Activated naive CD4-positive, alpha-beta T cell treated with anti-CD3 and anti-CD28 coated beads, Interleukin-2, amount 10 ng/mL, durations not matched to agents 7 days and 5 days (primary cell): ENCODE results near the gene NLRP6.
"Not testable (repeated sequence)": the region's sequence is repeated elsewhere in the genome, so short reads cannot be mapped to it uniquely, and the experiment has no call there.

Source experiments
- CTCF ChIA-PET: fragments of 350-600 bp; sonication (Branson Sonifier 250); formaldehyde crosslinking; loops from one replicate; lab custom pipeline; 2021; ENCODE audit warnings: antibody characterized with exemption; lab: Charles Lee
- DNase-seq: peaks from one replicate; pipeline ENCODE4 v3.0.0-alpha.2; 2020
- H3K27ac Mint-ChIP-seq: one replicate; pipeline ENCODE4 v1.8.0; 2021; ENCODE audit warnings: mild to moderate bottlenecking, moderate library complexity, mixed read lengths
- H3K27me3 Mint-ChIP-seq: one replicate; pipeline ENCODE4 v1.8.0; 2021; ENCODE audit warnings: mild to moderate bottlenecking, mixed read lengths
- H3K36me3 Mint-ChIP-seq: one replicate; pipeline ENCODE4 v1.8.0; 2021; ENCODE audit warnings: mixed read lengths
- H3K4me1 Mint-ChIP-seq: one replicate; pipeline ENCODE4 v1.8.0; 2021; ENCODE audit warnings: mixed read lengths
- H3K4me3 Mint-ChIP-seq: one replicate; pipeline ENCODE4 v1.8.0; 2021; ENCODE audit warnings: mild to moderate bottlenecking, moderate library complexity, mixed read lengths
- H3K9me3 Mint-ChIP-seq: one replicate; pipeline ENCODE4 v1.8.0; 2021; ENCODE audit warnings: mixed read lengths

The NLRP6 gene

DNA sequence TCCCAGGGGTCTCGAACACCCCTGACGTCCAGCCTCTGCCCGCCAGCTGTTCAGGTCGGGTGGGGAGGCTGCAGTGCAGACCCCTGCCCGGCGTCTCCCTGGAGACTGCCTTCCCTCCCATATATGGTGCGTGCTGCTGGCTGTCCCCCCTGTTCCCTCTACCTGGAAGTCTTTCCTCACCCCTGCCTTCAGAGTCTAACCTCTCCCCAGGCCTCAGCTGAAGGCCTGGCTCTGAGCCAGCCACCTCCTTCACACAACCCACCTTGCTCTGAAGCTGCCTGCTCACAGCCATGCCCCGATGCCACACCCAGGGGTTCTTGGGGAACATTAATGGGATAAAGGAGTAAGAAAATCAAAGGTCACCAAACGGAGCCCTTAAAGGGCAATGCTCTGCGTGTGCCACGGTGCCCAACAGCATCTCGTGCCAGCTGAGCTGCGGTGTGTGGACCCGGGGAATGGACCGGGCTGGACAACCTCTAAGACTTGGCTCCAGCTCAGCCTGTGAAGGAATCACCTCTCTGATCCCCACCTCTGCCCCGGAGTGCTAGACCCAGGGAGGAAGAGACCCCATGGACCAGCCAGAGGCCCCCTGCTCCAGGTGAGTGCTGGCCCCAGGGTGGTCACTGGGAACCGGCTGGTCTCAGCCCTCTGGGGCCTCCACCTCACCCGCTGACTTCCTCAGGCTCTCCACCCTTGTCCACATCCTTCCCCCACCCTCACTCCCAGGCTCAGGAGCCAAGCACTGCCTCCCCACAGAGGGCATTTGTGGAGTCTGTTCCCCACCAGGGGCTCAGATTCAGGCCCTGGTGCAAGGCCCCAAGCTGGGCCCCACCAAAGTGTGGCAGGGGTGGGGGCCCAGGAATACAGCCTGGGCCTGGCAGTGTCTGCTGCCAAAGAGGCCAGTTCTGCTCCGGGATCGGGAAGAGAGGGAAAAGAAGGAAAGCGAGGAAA, at the start of gene NLRP6:
TSS of gene NLRP6 (plus strand) at position 407 of the 951 bp plus-strand sequence. CDS start at position 570, 163 bp downstream.
- peaks cover 57% of the 10 kb centered on the region for H3K36me3 Mint-ChIP-seq
- peak; percentile 35 for DNase-seq
- peak within 1 kb of the TSS; percentile 96 for H3K27ac Mint-ChIP-seq
- CTCF ChIA-PET, result interaction anchor here (0.8 to 6.6 kb wide), 3 partner anchors 11 to 29 kb away, joined by 3 to 49 read pairs (median 4); partner anchors contain the start of gene IFITM2
- peaks cover 10% of the 10 kb centered on the region for H3K9me3 Mint-ChIP-seq
- H3K4me1 Mint-ChIP-seq, result peaks cover 52% of the 10 kb centered on the region
- peak within 1 kb of the TSS; percentile 88 for H3K4me3 Mint-ChIP-seq
- H3K27me3 Mint-ChIP-seq, result peaks cover 84% of the 10 kb centered on the region

- Mint-ChIP-seq H3K4me3 (no peak overlapping the region), H3K4me1 (peaks cover 8% of the 10 kb centered on the region), H3K9me3 (no peaks in the 10 kb centered on the region), H3K27me3 (no peaks in the 10 kb centered on the region), H3K27ac (no peak overlapping the region), H3K36me3 (peaks cover 9% of the 10 kb centered on the region)
- no peak for DNase-seq
- CTCF ChIA-PET, result interaction anchor here (3.0 kb wide), 1 partner anchor 20 kb away, joined by 17 read pairs; no protein-coding TSS in a partner anchor
These were observed 47.8 kb upstream of the NLRP6 start for GRCh38 chr11:230431-230830.

GRCh38 chr11:232783-233565, 45.2 kb upstream of the NLRP6 start:
- CTCF ChIA-PET, result no interaction called here
- peaks cover 7% of the 10 kb centered on the region for H3K36me3 Mint-ChIP-seq
- H3K27me3 Mint-ChIP-seq, result no peaks in the 10 kb centered on the region
- no peaks in the 10 kb centered on the region for H3K9me3 Mint-ChIP-seq
- DNase-seq, result no peak
- H3K4me1 Mint-ChIP-seq, result peaks cover 17% of the 10 kb centered on the region
- H3K4me3 Mint-ChIP-seq, result no peak overlapping the region
- no peak overlapping the region for H3K27ac Mint-ChIP-seq

GRCh38 chr11:235180-235579, 43.0 kb upstream of the NLRP6 start:
- no peak overlapping the region for H3K27ac Mint-ChIP-seq
- DNase-seq, result no peak
- CTCF ChIA-PET, result interaction anchor here (1.1 to 1.4 kb wide), 2 partner anchors 15 to 28 kb away, joined by 3 read pairs; partner anchors contain the start of genes BET1L and RIC8A

GRCh38 chr11:235609-235996, 42.6 kb upstream of the NLRP6 start:
- H3K4me1 Mint-ChIP-seq, result peaks cover 35% of the 10 kb centered on the region
- CTCF ChIA-PET, result interaction anchor here (1.1 kb wide), 1 partner anchor 15 kb away, joined by 3 read pairs; no protein-coding TSS in a partner anchor
- no peaks in the 10 kb centered on the region for H3K27me3 Mint-ChIP-seq
- DNase-seq, result no peak
- H3K27ac Mint-ChIP-seq, result peak overlapping the region; percentile 90
- H3K4me3 Mint-ChIP-seq, result peak overlapping the region; percentile 94
- H3K9me3 Mint-ChIP-seq, result no peaks in the 10 kb centered on the region
- H3K36me3 Mint-ChIP-seq, result peaks cover 10% of the 10 kb centered on the region

More at GRCh38 chr11:235180-235579, 43.0 kb upstream of the NLRP6 start:
- H3K36me3 Mint-ChIP-seq, result peaks cover 8% of the 10 kb centered on the region
- H3K9me3 Mint-ChIP-seq, result no peaks in the 10 kb centered on the region
- peaks cover 32% of the 10 kb centered on the region for H3K4me1 Mint-ChIP-seq
- peak overlapping the region; percentile 94 for H3K4me3 Mint-ChIP-seq
- no peaks in the 10 kb centered on the region for H3K27me3 Mint-ChIP-seq

DNA sequence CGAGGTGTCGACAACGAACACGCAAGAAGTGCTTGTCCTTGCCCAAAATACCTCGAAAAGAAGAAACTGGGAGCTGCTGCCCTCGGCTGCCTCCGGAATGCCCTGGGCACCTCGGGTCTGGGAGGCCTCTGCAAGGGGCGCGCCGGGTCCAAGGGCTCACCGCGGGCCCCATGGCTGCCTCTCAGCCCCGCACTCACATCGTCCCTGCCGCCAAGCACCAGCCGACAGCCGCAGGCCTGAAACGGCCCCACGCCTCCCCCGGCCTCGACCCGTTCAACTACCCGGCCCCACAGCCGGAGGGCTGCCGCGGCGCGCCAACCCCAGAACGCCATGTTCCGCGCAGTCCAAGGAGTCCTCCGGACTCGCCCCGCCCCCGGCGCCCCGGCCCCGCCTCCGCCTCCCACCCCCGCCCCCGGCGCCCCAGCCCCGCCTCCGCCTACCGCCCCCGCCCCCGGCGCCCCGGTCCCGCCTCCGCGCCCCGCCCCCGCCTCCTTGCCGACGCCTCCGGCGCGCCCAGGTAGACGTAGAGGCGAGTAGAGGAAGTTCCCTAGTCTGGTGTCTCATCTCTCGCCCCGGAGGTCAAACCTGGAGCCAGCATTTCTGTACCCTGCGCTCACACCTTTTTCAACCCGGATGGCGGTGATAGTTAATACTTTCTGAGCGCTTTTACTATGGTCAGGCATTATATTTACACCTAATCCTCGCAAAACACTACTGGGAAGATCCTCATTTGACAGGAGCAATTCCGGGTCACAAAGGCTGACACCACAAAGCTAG, 42.0 kb upstream of the NLRP6 start, which contains the start of gene SIRT3:
TSS of gene SIRT3 (minus strand) at position 346 of the 777 bp plus-strand sequence. CDS start at position 332, 14 bp downstream.
- H3K27ac Mint-ChIP-seq, result peak within 1 kb of the TSS; percentile 98
- H3K36me3 Mint-ChIP-seq, result peaks cover 12% of the 10 kb centered on the region
- H3K4me3 Mint-ChIP-seq, result peak within 1 kb of the TSS; percentile 94
- H3K9me3 Mint-ChIP-seq, result no peaks in the 10 kb centered on the region
- CTCF ChIA-PET, result interaction anchor here (1.6 to 2.0 kb wide), 2 partner anchors 14 to 29 kb away, joined by 5 to 24 read pairs; partner anchors contain the start of genes BET1L and RIC8A
- H3K4me1 Mint-ChIP-seq, result peaks cover 36% of the 10 kb centered on the region
- no peaks in the 10 kb centered on the region for H3K27me3 Mint-ChIP-seq
- DNase-seq, result peak; percentile 87

- H3K36me3 Mint-ChIP-seq, result peaks cover 21% of the 10 kb centered on the region
- H3K9me3 Mint-ChIP-seq, result no peaks in the 10 kb centered on the region
- DNase-seq, result peak; percentile 92
- peak within 1 kb of the TSS; percentile 98 for H3K27ac Mint-ChIP-seq
- peak within 1 kb of the TSS; percentile 94 for H3K4me3 Mint-ChIP-seq
- peaks cover 44% of the 10 kb centered on the region for H3K4me1 Mint-ChIP-seq
- H3K27me3 Mint-ChIP-seq, result no peaks in the 10 kb centered on the region
- CTCF ChIA-PET, result interaction anchor here (0.6 to 2.0 kb wide), 5 partner anchors 13 to 363 kb away, joined by 3 to 24 read pairs (median 3); partner anchors contain the start of genes BET1L and RIC8A
These were observed 41.1 kb upstream of the NLRP6 start, which contains the start of gene PSMD13 for GRCh38 chr11:236774-237767. Gene PSMD13 (plus strand): TSS chr11:236976. CDS start chr11:237050, 74 bp downstream.

DNA sequence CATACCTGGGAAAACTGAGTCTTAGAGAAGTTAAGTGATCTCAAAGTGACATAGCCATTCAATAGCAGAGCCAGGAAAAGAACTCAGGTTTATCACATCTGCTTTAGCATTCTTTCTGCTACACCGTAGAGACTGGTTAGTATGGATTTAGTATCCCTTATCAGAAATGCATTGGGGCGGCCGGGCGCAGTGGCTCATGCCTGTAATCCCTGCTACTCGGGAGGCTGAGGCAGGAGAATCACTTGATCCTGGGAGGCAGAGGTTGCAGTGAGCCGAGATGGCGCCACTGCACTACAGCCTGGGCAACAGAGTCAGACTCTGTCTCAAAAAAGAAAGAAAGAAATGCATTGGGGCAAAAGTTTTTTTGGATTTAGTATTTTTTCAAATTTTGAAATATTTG, 39.9 kb upstream of the NLRP6 start:
- H3K36me3 Mint-ChIP-seq, result peaks cover 27% of the 10 kb centered on the region
- peaks cover 48% of the 10 kb centered on the region for H3K4me1 Mint-ChIP-seq
- CTCF ChIA-PET, result interaction anchor here (1.4 to 2.0 kb wide), 3 partner anchors 12 to 210 kb away, joined by 3 to 24 read pairs (median 3); no protein-coding TSS in a partner anchor
- peak overlapping the region; percentile 21 for H3K27ac Mint-ChIP-seq
- DNase-seq, H3K27me3 Mint-ChIP-seq, H3K9me3 Mint-ChIP-seq: not testable (repeated sequence)
- peak overlapping the region; percentile 94 for H3K4me3 Mint-ChIP-seq

GRCh38 chr11:240315-240714, 37.9 kb upstream of the NLRP6 start:
- Mint-ChIP-seq H3K4me3 (no peak overlapping the region), H3K36me3 (peaks cover 36% of the 10 kb centered on the region), H3K27me3 (no peaks in the 10 kb centered on the region), H3K4me1 (peaks cover 43% of the 10 kb centered on the region), H3K27ac (no peak overlapping the region), H3K9me3 (no peaks in the 10 kb centered on the region)
- DNase-seq, result no peak
- CTCF ChIA-PET, result interaction anchor here (0.7 kb wide), 1 partner anchor 8 kb away, joined by 3 read pairs; no protein-coding TSS in a partner anchor

GRCh38 chr11:241634-242033, 36.6 kb upstream of the NLRP6 start:
- Mint-ChIP-seq H3K27ac (peak overlapping the region; percentile 13), H3K4me3 (no peak overlapping the region), H3K27me3 (no peaks in the 10 kb centered on the region), H3K36me3 (peaks cover 47% of the 10 kb centered on the region), H3K4me1 (peaks cover 39% of the 10 kb centered on the region), H3K9me3 (no peaks in the 10 kb centered on the region)
- no peak for DNase-seq
- CTCF ChIA-PET, result interaction anchor here (2.2 kb wide), 1 partner anchor 9 kb away, joined by 7 read pairs; no protein-coding TSS in a partner anchor

DNA sequence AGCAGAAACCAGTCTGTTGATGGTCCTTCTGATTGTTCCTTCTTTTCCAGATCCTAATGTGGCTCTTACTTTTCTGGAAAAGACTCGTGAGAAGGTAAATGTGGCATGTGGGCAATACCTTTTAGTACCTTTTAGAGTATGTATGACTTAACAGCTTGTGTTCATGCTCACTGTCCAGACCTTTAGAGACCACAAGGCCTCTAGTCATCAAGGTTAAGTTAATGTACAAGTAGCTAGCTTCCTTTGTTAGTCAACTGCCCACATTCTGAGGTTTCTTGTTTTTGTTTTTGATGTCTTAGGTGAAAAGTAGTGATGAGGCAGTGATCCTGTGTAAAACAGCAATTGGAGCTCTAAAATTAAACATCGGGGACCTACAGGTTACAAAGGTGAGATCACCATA, 33.8 kb upstream of the NLRP6 start:
- Mint-ChIP-seq H3K36me3 (peaks cover 67% of the 10 kb centered on the region), H3K4me1 (peaks cover 26% of the 10 kb centered on the region), H3K4me3 (no peak overlapping the region), H3K27ac (no peak overlapping the region), H3K27me3 (no peaks in the 10 kb centered on the region), H3K9me3 (no peaks in the 10 kb centered on the region)
- CTCF ChIA-PET, result interaction anchor here (1.5 kb wide), 1 partner anchor 43 kb away, joined by 3 read pairs; no protein-coding TSS in a partner anchor
- no peak for DNase-seq

GRCh38 chr11:249062-249461, 29.1 kb upstream of the NLRP6 start:
- H3K9me3 Mint-ChIP-seq, result no peaks in the 10 kb centered on the region
- peaks cover 67% of the 10 kb centered on the region for H3K36me3 Mint-ChIP-seq
- peaks cover 17% of the 10 kb centered on the region for H3K4me1 Mint-ChIP-seq
- no peaks in the 10 kb centered on the region for H3K27me3 Mint-ChIP-seq
- CTCF ChIA-PET, result interaction anchor here (1.2 to 4.6 kb wide), 5 partner anchors 12 to 114 kb away, joined by 5 to 32 read pairs (median 24); partner anchors contain the start of genes PGGHG and PSMD13
- no peak for DNase-seq
- peak overlapping the region; percentile 68 for H3K27ac Mint-ChIP-seq
- no peak overlapping the region for H3K4me3 Mint-ChIP-seq
